Measurements from ENCODE around the gene THBS2.
"Not testable (repeated sequence)": the region's sequence is repeated elsewhere in the genome, so short reads cannot be mapped to it uniquely, and the experiment has no call there.

Gene THBS2

DNA sequence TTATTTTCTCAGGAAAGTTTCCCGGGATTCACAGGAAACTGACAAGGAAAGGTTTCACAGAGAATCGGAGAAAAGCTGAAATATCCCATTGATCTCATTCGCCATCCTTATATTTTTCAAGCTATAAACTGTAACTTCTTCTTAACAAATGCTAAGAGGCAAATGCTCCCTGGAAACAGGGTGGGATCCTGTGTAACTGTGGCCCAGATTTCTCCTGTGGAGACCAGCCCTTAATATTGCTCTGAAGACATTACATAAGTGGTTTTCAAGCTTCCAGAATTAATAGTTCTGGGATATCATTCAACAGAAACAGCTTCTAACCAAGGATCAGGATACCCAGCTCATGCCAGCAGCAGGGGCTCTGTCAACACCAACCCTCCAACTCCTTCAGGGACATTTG, 69.2 kb downstream of the THBS2 start:
- no peak for DNase-seq (ENCODE audit: low read depth in 2 of 2)

- no peak for DNase-seq (ENCODE audit: low read depth in 2 of 2)
Observed at GRCh38 chr6:169183233-169183632, 70.4 kb downstream of the THBS2 start.

GRCh38 chr6:169179831-169180230, 73.8 kb downstream of the THBS2 start:
- not testable (repeated sequence) for DNase-seq (ENCODE audit: low read depth in 2 of 2)

GRCh38 chr6:169177516-169178166, 76.0 kb downstream of the THBS2 start:
- no peak for DNase-seq (ENCODE audit: low read depth in 2 of 2)

DNA sequence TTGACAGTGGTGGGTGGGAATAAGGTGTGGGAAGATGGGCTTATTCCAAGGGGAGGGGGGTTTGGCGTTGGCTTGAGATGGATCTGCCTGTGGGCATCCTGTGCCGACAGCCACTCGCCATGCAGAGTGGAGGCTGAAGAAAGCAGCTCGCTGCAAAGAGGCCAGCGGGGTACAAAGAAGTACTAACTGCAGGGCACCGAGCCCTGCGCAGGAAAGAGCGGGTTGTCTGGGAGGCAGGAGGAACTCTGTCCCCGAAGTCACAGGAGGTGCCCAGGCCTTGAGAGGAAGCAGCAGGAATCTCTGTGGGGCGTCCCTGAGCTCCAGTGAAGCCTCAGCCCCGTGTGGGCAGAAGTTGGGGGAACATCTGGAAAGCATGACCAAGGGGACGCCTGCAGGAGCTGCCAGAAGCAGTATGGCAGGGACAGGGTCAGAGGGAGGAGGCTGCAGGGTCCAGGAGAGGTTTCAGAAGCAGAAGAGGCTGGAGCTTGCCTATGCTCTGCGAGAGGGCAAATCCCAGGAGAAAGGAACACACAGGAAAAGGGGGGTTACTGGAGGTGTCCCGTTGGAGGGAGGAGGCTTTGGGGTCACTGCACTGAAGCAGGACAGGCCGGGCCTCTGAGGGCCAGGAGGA, 77.2 kb downstream of the THBS2 start:
- DNase-seq (ENCODE audit: low read depth in 2 of 2), result no peak

GRCh38 chr6:169175360-169175887, 78.2 kb downstream of the THBS2 start:
- DNase-seq (ENCODE audit: low read depth in 2 of 2), result no peak

- DNase-seq (ENCODE audit: low read depth in 2 of 2), result no peak
Observed at GRCh38 chr6:169174516-169175359, 78.9 kb downstream of the THBS2 start.

- DNase-seq (ENCODE audit: low read depth in 2 of 2), result no peak
Observed at GRCh38 chr6:169173532-169174268, 79.9 kb downstream of the THBS2 start.

DNA sequence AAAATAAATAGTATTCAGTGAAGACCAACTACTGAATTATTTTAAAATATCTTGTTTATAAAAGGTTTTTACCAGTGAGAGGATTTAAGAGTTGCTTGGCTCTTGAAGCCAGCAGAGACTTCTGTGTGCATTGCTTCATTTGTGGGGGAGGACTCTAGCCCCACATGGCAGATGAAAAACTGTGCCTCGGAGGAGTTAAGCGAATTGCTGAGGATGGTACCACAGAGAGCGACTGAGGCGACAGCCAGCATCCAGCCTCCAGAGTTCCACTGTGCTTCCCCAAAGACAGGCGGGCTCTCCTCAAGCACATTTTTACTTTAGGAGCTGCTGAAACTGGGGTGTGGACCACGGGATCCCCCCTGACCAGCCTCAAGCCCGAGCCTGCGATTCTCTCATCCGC, 80.7 kb downstream of the THBS2 start:
- DNase-seq (ENCODE audit: low read depth in 2 of 2), result no peak

DNA sequence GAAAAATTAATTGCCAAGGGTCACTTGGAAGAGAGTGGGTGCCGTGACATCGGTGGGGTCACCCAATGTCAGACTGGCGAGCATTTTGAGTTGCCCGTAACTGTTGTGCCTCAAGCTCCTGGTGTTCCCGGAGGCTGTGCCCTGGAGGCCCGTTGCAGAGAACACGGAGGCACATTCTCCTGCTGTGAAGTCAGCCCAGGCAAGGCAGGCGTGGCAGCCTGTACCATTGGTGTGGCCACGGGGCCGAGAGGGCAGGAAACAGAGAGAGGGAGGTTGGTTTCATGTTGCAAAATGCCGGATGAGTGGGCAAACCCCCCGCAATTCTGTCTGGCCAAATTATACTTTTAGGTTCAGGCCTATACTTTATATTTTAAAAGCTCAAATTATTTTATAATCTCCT, 81.2 kb downstream of the THBS2 start:
- no peak for DNase-seq (ENCODE audit: low read depth in 2 of 2)

DNA sequence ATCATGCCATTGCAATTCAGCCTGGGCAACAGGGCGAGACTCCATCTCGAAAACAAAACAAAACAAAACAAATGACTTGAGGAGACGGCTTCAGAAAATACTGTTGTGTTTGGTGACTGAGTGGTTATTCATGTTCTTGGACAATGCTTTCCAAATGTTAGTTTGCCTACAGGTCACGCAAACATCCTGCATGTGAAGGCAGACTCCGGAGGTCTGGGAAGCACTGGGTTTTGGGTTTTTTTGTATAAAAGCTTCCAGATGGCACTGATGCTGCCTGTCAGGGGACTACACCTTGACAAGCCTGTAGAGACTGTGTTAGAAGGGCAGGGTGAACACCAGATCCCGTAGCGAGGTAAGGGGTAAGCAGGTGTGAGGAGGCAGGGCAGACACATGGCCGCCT, 81.7 kb downstream of the THBS2 start:
- no peak for DNase-seq (ENCODE audit: low read depth in 2 of 2)

DNA sequence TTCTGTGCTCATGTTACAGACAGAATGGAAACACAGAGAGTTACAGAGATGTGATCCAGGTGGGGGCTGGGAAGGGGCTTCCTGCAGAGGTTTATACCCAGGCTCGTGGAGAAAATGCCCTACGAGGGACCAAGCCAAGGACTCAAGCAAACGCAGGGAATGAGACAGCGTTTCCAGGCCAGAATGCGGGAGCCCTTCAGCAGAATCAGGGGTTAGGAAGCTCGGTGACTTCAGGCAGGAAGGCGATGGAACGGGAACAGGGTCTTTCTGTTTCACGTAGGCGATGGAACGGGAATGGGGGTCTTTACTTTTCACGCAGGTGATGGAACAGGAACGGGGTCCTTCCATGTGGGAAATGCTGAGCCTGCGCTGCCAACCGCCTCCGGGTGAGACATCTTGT, 82.6 kb downstream of the THBS2 start:
- DNase-seq (ENCODE audit: low read depth in 2 of 2), result no peak

- no peak for DNase-seq (ENCODE audit: low read depth in 2 of 2)
Observed at GRCh38 chr6:169170583-169170955, 83.1 kb downstream of the THBS2 start.

DNA sequence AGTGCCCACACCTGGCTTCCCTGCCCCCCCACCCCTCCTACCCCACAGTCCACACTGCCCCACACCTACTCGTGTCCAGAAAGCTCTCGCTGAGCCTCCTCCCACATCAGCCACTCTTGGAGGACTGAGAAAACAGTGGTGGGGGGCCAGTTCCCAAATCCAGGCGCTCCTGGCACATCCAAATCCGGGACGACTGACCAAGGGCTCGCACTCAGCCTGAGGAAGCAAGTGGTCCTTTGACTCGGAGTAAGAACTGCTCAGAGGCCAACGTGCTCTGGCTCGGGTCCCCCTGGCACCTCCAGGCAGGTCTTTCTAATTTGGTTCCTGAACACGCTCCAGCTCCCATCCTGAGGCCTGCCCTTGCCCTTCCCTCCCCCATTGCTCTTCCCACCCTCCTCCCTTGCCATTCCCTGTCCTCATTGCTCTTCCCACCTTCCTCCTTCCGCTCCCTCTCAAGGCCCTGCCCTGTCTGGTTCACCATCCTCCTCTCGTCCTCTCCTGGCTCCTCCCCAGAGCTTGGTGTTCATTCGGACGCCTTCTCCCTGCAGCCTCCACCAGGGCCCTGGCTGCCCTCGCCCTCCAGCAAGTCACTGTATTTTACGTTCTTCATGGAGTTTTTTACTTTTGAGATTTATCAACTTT, 83.6 kb downstream of the THBS2 start:
- DNase-seq (ENCODE audit: low read depth in 2 of 2), result no peak

- DNase-seq (ENCODE audit: low read depth in 2 of 2), result no peak
Observed at GRCh38 chr6:169169375-169169774, 84.3 kb downstream of the THBS2 start.

DNA sequence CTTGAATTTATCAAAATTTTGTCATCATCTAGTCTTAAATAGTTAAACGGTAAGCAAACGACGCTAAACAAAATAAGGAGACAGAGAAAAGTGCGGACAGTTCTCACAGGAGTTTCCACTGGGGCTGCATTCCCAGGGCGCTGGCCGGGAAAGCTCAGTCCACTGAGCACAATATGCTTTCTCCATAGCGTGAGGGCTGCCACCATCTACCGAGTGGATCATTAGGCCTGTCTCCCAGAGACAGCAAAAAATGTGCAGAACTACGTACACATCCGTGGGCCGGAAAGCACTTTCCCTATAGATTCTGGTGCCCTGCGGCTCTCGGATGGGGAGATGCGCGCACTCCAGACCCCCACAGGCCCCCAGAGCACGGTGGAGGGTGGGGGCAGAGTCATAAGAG, 84.9 kb downstream of the THBS2 start:
- no peak for DNase-seq (ENCODE audit: low read depth in 2 of 2)

DNA sequence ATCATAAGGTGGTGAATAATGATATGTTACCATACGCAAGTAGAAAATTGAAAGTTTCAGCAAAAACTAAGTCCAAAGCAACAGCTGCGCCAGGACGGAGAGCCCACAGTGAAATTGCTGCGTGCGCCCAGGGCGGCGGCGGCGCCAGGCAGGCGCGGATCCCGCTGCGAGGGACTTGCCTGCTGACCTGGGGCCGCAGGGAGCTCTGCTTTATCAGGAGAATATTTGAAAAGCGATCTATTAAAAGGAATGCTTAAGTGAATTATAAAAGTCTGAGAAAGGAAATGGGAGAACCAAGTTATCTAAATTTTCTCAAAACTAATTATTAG, 85.4 kb downstream of the THBS2 start:
- no peak for DNase-seq (ENCODE audit: low read depth in 2 of 2)

DNA sequence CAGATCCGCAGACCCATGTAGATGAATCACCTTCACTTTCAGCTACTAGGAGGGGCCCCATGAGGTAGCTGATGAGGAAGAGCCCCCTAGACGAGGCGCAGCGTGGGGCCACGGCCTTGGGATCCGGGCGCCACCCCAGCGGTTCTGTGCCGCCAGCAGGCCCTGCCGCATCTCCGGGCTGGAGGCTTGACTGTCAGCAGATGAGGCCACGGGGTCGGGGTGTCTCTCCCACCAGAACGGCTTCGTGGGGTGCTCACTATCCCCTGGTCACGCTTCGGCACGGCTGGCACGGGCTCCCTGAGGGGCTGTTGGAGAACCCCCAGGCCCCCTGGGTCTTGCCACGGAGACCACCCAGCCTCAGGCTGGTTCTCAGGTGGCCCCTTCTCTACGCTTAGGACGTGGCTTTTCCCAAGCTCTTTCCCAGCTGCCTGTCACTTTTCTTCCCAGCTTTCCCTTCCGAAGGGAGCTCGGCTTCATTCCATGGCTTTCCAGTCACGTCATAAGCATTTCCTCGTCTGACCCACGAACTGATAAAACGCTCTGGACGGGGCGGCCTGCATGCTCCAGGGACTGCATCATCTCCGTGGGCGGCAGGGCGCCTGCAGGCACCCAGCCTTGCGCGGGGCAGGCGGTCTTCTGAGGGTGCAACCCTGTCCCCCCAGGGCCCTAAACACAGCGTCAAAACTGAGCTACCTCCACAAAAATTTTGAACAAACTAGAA, 85.9 kb downstream of the THBS2 start:
- DNase-seq (ENCODE audit: low read depth in 2 of 2), result no peak

- no peak for DNase-seq (ENCODE audit: low read depth in 2 of 2)
Observed at GRCh38 chr6:169166896-169167580, 86.6 kb downstream of the THBS2 start.
